Spleen (tissue), 7 donors: ENCODE measurements around the gene PALM.

Experiments
- CTCF ChIP-seq, 11 experiments: fragments of 200-600 bp in 7 of 11; fragments of 450-650 bp in 4 of 11; sonication (generic) in 4 of 11; IDR thresholded peaks in 8 of 11; conservative IDR thresholded peaks in 3 of 11; 1 replicate in 7 of 11; 2 replicates in 4 of 11; pipeline versions ENCODE4 v1.4.0 to v1.8.0; 2016 to 2021; ENCODE audit warnings: antibody characterized with exemption in 11 of 11, inconsistent platforms in 4 of 11, mild to moderate bottlenecking in 1 of 11
- POLR2A ChIP-seq, 3 donors: fragments of 450-650 bp; IDR thresholded peaks; one replicate each; pipeline ENCODE4 v1.5.1; 2017; ENCODE audit warnings: antibody characterized with exemption in 3 of 3, mild to moderate bottlenecking in 1 of 3
- POLR2AphosphoS5 ChIP-seq, 3 donors: sonication (generic); formaldehyde crosslinking; IDR thresholded peaks; one replicate each; pipeline ENCODE4 v1.5.1; 2017; ENCODE audit warnings: antibody characterized with exemption in 3 of 3
- donor health status: DM: no; HTN: no; CAD: no; lungs with moderate emphysema.
- donor health status: DM: no; HTN: no; CAD: no.
- donor health status: DM: no; HTN: no; CAD: no.

DNA sequence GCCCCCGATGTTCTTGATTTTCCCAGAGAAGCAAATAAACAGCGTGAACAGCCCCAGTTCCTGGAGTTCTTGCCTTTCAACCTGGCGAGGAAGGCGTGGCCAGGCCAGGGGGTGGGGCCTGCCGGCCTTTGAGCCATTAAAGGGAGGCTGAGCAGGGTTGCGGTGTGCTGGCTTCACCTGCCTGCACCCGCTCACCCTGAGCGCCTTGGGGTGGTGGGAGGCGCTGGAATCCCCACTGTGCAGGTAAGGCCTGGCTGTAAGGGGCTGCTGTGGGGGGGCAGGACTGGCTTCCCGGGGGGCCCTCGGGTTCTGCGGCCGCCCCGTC, 39.5 kb downstream of the PALM start:
- TF ChIP-seq POLR2A (IDR thresholded peaks at IDR 0.05), result no peak
- no peak for TF ChIP-seq POLR2AphosphoS5 (IDR thresholded peaks at IDR 0.05)
- TF ChIP-seq CTCF (IDR thresholded peaks at IDR 0.05 in 8 of 11, conservative IDR thresholded peaks at IDR 0.05 in 3 of 11), result no peak
